ENCODE data around the gene CAMP.
A peak's percentile ranks its signal among the peaks of the same experiment; 100 is the strongest.
"Not testable (repeated sequence)": the region's sequence is repeated elsewhere in the genome, so short reads cannot be mapped to it uniquely, and the experiment has no call there.

The CAMP gene

GRCh38 chr3:48267782-48268181, 44.5 kb downstream of the CAMP start:
- DNase-seq, result no peak

- no peak for DNase-seq
These were observed 45.2 kb downstream of the CAMP start for GRCh38 chr3:48268381-48268935.

- DNase-seq, result no peak
These were observed 45.8 kb downstream of the CAMP start for GRCh38 chr3:48268936-48269561.

- DNase-seq, result no peak
These were observed 46.3 kb downstream of the CAMP start for GRCh38 chr3:48269592-48269991.

GRCh38 chr3:48270306-48270705, 47.0 kb downstream of the CAMP start:
- no peak for DNase-seq

- not testable (repeated sequence) for DNase-seq
These were observed 47.9 kb downstream of the CAMP start for GRCh38 chr3:48271223-48271622.

GRCh38 chr3:48271763-48272498, 48.6 kb downstream of the CAMP start:
- DNase-seq, result no peak

GRCh38 chr3:48273594-48274211, 50.4 kb downstream of the CAMP start:
- DNase-seq, result peak; percentile 55 to 57

- DNase-seq, result no peak
These were observed 51.2 kb downstream of the CAMP start for GRCh38 chr3:48274452-48274851.

All from SHP77 (cell line).